Stimulated activated CD8-positive, alpha-beta memory T cell treated with anti-CD3 and anti-CD28 coated beads, Interleukin-15, amount 100 ng/mL, for 1 hour (primary cell): ENCODE data around the gene ALPL.

ENCODE experiments used
- DNase-seq: peaks from one replicate; pipeline ENCODE4 v3.0.0-alpha.2; 2020; ENCODE audit warnings: low read depth

Gene ALPL

GRCh38 chr1:21530368-21531016, 21.3 kb downstream of the ALPL start:
- DNase-seq = no peak

- no peak for DNase-seq
These were observed 22.0 kb downstream of the ALPL start for GRCh38 chr1:21531241-21531640.

GRCh38 chr1:21532496-21532895, 23.3 kb downstream of the ALPL start:
- no peak for DNase-seq

- no peak for DNase-seq
These were observed 23.8 kb downstream of the ALPL start for GRCh38 chr1:21532992-21533534.

GRCh38 chr1:21534146-21534545, 24.9 kb downstream of the ALPL start:
- no peak for DNase-seq

- DNase-seq = no peak
These were observed 25.6 kb downstream of the ALPL start for GRCh38 chr1:21534674-21535378.

- DNase-seq = no peak
These were observed 27.0 kb downstream of the ALPL start for GRCh38 chr1:21536218-21536617.

GRCh38 chr1:21537511-21537931, 28.3 kb downstream of the ALPL start:
- DNase-seq = no peak

- DNase-seq = no peak
These were observed 28.9 kb downstream of the ALPL start for GRCh38 chr1:21537932-21538630.

- no peak for DNase-seq
These were observed 30.7 kb downstream of the ALPL start for GRCh38 chr1:21539933-21540332.

- no peak for DNase-seq
These were observed 32.1 kb downstream of the ALPL start for GRCh38 chr1:21541329-21541728.

GRCh38 chr1:21541835-21542234, 32.6 kb downstream of the ALPL start:
- DNase-seq = no peak

GRCh38 chr1:21543598-21543997, 34.4 kb downstream of the ALPL start:
- no peak for DNase-seq

GRCh38 chr1:21544095-21544494, 34.9 kb downstream of the ALPL start:
- DNase-seq = no peak

GRCh38 chr1:21546122-21546825, 37.1 kb downstream of the ALPL start:
- no peak for DNase-seq

- DNase-seq = no peak
These were observed 38.7 kb downstream of the ALPL start for GRCh38 chr1:21547876-21548275.

- no peak for DNase-seq
These were observed 40.9 kb downstream of the ALPL start for GRCh38 chr1:21550097-21550496.

- no peak for DNase-seq
These were observed 41.7 kb downstream of the ALPL start for GRCh38 chr1:21550866-21551475.

- DNase-seq = no peak
These were observed 43.5 kb downstream of the ALPL start for GRCh38 chr1:21552715-21553114.

- no peak for DNase-seq
These were observed 44.1 kb downstream of the ALPL start for GRCh38 chr1:21553116-21553926.
